Esophagus muscularis mucosa (tissue), 4 donors: ENCODE measurements around the gene LDAH.

Experiments
- CTCF ChIP-seq, 3 experiments: fragments of 200-600 bp in 2 of 3; fragments of 450-650 bp in 1 of 3; sonication (generic) in 2 of 3; IDR thresholded peaks; one replicate each; pipeline ENCODE4 v1.5.1; 2017 to 2019; ENCODE audit warnings: antibody characterized with exemption in 3 of 3, mild to moderate bottlenecking in 2 of 3, moderate library complexity in 1 of 3
- EP300 ChIP-seq: sonication (generic); formaldehyde crosslinking; IDR thresholded peaks from one replicate; pipeline ENCODE4 v1.6.1; 2017; ENCODE audit warnings: antibody characterized with exemption
- POLR2A ChIP-seq: fragments of 450-650 bp; IDR thresholded peaks from one replicate; pipeline ENCODE4 v1.6.1; 2017; ENCODE audit warnings: antibody characterized with exemption, moderate library complexity, mild to moderate bottlenecking, low read depth
- POLR2AphosphoS5 ChIP-seq, 2 donors: sonication (generic); formaldehyde crosslinking; IDR thresholded peaks; one replicate each; pipeline ENCODE4 v1.6.1; 2017; ENCODE audit warnings: antibody characterized with exemption in 2 of 2

- no peak for TF ChIP-seq CTCF (IDR thresholded peaks at IDR 0.05)
- no peak for TF ChIP-seq POLR2A
- TF ChIP-seq POLR2AphosphoS5 (IDR thresholded peaks at IDR 0.05) = no peak
- TF ChIP-seq EP300 = no peak
These were observed 63.4 kb downstream of the LDAH start for GRCh38 chr2:20759487-20759886.
